ENCODE measurements around the gene PPP1R3E. TPM values are rescaled to one million over a fixed set of nuclear protein-coding genes. Genes with fewer than 3 reads are reported as not detected.
A peak's percentile ranks its signal among the peaks of the same experiment; 100 is the strongest.

PPP1R3E gene
- polyA plus RNA-seq, 1 donor from 2014 or later: 17.2 TPM

DNA sequence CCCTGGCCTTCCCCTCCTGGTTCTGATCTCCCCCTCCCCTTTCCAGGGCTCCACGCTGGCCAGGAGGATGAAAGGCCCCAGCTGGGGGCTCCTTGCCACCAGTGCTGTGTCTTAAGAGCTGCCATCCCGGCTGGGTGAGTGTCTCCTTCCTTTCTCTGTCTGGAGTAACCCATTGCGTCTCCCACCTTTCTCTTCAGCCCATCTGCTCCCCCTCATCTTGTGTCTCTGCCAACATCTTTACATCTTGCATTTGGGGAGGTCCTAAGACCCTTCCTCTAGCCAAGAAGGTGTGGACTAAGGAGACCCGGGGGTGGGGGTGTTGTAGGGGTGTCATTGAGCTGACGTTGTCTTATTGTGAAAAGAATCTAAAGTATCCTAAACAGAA lies 4.5 kb upstream of the PPP1R3E start:
- no peaks in the 10 kb centered on the region for H3K9me3 ChIP-seq (ENCODE audit: low read length)
- TF ChIP-seq, protein P1, sequence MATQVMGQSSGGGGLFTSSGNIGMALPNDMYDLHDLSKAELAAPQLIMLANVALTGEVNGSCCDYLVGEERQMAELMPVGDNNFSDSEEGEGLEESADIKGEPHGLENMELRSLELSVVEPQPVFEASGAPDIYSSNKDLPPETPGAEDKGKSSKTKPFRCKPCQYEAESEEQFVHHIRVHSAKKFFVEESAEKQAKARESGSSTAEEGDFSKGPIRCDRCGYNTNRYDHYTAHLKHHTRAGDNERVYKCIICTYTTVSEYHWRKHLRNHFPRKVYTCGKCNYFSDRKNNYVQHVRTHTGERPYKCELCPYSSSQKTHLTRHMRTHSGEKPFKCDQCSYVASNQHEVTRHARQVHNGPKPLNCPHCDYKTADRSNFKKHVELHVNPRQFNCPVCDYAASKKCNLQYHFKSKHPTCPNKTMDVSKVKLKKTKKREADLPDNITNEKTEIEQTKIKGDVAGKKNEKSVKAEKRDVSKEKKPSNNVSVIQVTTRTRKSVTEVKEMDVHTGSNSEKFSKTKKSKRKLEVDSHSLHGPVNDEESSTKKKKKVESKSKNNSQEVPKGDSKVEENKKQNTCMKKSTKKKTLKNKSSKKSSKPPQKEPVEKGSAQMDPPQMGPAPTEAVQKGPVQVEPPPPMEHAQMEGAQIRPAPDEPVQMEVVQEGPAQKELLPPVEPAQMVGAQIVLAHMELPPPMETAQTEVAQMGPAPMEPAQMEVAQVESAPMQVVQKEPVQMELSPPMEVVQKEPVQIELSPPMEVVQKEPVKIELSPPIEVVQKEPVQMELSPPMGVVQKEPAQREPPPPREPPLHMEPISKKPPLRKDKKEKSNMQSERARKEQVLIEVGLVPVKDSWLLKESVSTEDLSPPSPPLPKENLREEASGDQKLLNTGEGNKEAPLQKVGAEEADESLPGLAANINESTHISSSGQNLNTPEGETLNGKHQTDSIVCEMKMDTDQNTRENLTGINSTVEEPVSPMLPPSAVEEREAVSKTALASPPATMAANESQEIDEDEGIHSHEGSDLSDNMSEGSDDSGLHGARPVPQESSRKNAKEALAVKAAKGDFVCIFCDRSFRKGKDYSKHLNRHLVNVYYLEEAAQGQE (IDR thresholded peaks at IDR 0.05; ENCODE audit: borderline replicate concordance): peak; percentile 5
- TF ChIP-seq, protein P2, sequence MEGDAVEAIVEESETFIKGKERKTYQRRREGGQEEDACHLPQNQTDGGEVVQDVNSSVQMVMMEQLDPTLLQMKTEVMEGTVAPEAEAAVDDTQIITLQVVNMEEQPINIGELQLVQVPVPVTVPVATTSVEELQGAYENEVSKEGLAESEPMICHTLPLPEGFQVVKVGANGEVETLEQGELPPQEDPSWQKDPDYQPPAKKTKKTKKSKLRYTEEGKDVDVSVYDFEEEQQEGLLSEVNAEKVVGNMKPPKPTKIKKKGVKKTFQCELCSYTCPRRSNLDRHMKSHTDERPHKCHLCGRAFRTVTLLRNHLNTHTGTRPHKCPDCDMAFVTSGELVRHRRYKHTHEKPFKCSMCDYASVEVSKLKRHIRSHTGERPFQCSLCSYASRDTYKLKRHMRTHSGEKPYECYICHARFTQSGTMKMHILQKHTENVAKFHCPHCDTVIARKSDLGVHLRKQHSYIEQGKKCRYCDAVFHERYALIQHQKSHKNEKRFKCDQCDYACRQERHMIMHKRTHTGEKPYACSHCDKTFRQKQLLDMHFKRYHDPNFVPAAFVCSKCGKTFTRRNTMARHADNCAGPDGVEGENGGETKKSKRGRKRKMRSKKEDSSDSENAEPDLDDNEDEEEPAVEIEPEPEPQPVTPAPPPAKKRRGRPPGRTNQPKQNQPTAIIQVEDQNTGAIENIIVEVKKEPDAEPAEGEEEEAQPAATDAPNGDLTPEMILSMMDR (IDR thresholded peaks at IDR 0.05; ENCODE audit: poor library complexity, severe bottlenecking): no peak
- peak overlapping the region; percentile 92 for H3K4me2 ChIP-seq (ENCODE audit: low read length)
- H3K36me3 ChIP-seq (ENCODE audit: insufficient read depth, low read length): no peaks in the 10 kb centered on the region
- H3K9ac ChIP-seq (ENCODE audit: low read length): peak overlapping the region; percentile 96
- H3K79me2 ChIP-seq (replicated peaks; ENCODE audit: insufficient read depth, low read length): peaks cover 25% of the 10 kb centered on the region
- no peaks in the 10 kb centered on the region for H3K27me3 ChIP-seq (ENCODE audit: insufficient read depth, low read depth, low read length)
- H3K4me3 ChIP-seq (ENCODE audit: low read length): peak overlapping the region; percentile 84
- H3F3A ChIP-seq (ENCODE audit: insufficient read depth, low read length, poor library complexity, severe bottlenecking): peaks cover 7% of the 10 kb centered on the region
- no peaks in the 10 kb centered on the region for H4K20me1 ChIP-seq (ENCODE audit: insufficient read depth)
- H3K27ac ChIP-seq (ENCODE audit: low read length): peak overlapping the region; percentile 84
- H2AFZ ChIP-seq (ENCODE audit: low read depth, low read length): peak overlapping the region; percentile 88
- H3K9me2 ChIP-seq (ENCODE audit: insufficient read depth, low read length): no peaks in the 10 kb centered on the region

DNA sequence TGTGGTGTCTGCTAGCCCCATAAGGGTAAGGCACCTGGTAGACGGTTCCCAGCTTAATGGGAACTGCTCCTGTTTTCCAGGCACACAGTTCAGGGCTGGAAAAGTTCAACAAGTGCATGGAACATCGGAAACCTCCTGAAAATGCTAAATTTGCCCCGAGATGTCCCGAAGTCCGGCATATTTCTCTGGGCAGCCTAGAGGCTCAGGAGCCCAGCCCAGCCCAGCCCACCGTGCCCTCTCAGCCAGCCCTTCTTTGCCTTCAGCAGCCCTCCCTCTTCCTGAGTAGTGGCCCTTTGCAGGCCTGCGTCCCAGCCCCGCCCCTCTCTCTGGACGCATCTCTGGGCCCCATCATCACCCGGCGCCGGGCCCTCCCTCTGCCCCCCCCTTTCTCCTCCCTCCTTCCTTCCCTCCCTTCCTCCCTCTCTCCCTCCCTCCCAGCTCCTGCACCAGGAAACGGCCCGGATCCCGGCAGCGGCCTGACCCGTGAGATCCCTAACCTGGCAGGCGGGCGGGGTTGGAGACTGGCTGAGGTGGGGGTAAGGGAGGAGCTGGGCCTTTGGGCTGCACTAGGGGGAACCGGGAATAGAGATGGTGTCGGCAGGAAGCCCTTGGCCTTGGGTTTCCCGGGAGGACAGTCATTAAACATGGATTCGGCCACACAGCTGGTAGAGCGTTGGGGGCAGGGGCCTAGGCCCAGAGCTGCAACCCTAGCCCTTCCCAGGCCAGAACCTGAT lies 3.9 kb upstream of the PPP1R3E start, which contains the start of gene BCL2L2:
Gene BCL2L2, plus strand, starts transcription at position 422 of the 734 bp plus-strand sequence. CDS start 935 bp downstream, outside the sequence.
- TF ChIP-seq, protein P2 (IDR thresholded peaks at IDR 0.05; ENCODE audit: poor library complexity, severe bottlenecking): no peak
- peak; percentile 60 for TF ChIP-seq MXI1 (conservative IDR thresholded peaks at IDR 0.05; ENCODE audit: poor library complexity, severe bottlenecking)
- TF ChIP-seq EP300 (conservative IDR thresholded peaks at IDR 0.05; ENCODE audit: poor library complexity, severe bottlenecking): peak; percentile 28
- TF ChIP-seq RAD21 (conservative IDR thresholded peaks at IDR 0.05): peak; percentile 12
- peak; percentile 18 for TF ChIP-seq SMC3 (conservative IDR thresholded peaks at IDR 0.05; ENCODE audit: poor library complexity)
- TF ChIP-seq EZH2 (IDR thresholded peaks at IDR 0.05; ENCODE audit: borderline replicate concordance, insufficient read depth, low read length, poor library complexity, severe bottlenecking): no peak
- peak; percentile 51 for TF ChIP-seq TAF1 (IDR thresholded peaks at IDR 0.05; ENCODE audit: low read depth)
- TF ChIP-seq, protein P1 (IDR thresholded peaks at IDR 0.05; ENCODE audit: borderline replicate concordance): peak; percentile 61
- peak; percentile 88 for TF ChIP-seq POLR2AphosphoS5 (IDR thresholded peaks at IDR 0.05)
- no peaks in the 10 kb centered on the region for H3K27me3 ChIP-seq (ENCODE audit: insufficient read depth, low read depth, low read length)
- H3F3A ChIP-seq (ENCODE audit: insufficient read depth, low read length, poor library complexity, severe bottlenecking): peaks cover 7% of the 10 kb centered on the region
- peak within 1 kb of the TSS; percentile 96 for H3K9ac ChIP-seq (ENCODE audit: low read length)
- no peaks in the 10 kb centered on the region for H3K9me2 ChIP-seq (ENCODE audit: insufficient read depth, low read length)
- H4K20me1 ChIP-seq (ENCODE audit: insufficient read depth): no peaks in the 10 kb centered on the region
- peak within 1 kb of the TSS; percentile 84 for H3K4me3 ChIP-seq (ENCODE audit: low read length)
- H3K79me2 ChIP-seq (replicated peaks; ENCODE audit: insufficient read depth, low read length): peaks cover 25% of the 10 kb centered on the region
- H3K27ac ChIP-seq (ENCODE audit: low read length): peak within 1 kb of the TSS; percentile 84
- peak within 1 kb of the TSS; percentile 92 for H3K4me2 ChIP-seq (ENCODE audit: low read length)
- H3K36me3 ChIP-seq (ENCODE audit: insufficient read depth, low read length): no peaks in the 10 kb centered on the region
- no peaks in the 10 kb centered on the region for H3K9me3 ChIP-seq (ENCODE audit: low read length)
- peak within 1 kb of the TSS; percentile 88 for H2AFZ ChIP-seq (ENCODE audit: low read depth, low read length)

Data from neural cell (in vitro differentiated cells).